Stimulated activated CD4-positive, alpha-beta T cell treated with anti-CD3 and anti-CD28 coated beads, Interleukin-1b, Interleukin-23, amount 100 ng/mL, for 1 hour (primary cell): ENCODE results near the gene SCIN.

ENCODE experiments used
- DNase-seq, 2 donors: peaks; one replicate each; pipeline ENCODE4 v3.0.0-alpha.2; 2020; ENCODE audit warnings: low read depth in 2 of 2

Gene SCIN

DNA sequence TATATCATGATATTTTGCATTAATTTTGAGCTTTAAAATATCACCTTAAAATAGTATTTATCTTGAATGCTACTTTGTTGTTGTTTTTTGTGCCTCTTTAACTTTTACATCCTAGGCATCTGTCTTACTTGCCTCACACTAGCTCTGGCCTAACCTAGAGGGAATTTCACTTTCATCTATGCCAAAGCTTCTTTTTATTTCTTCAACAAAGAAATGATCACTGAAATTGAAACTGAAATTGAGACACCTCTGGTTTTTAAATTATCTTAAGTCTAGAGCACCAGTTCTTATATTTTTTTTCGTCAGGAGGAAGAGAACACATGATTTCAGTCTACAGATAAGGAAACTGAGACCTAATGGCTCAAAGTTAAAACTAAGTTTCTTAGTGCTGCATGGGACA, 3.5 kb upstream of the SCIN start:
- no peak for DNase-seq

- DNase-seq, result no peak
Measured at GRCh38 chr7:12569673-12570072, 847 bp upstream of the SCIN start.

DNA sequence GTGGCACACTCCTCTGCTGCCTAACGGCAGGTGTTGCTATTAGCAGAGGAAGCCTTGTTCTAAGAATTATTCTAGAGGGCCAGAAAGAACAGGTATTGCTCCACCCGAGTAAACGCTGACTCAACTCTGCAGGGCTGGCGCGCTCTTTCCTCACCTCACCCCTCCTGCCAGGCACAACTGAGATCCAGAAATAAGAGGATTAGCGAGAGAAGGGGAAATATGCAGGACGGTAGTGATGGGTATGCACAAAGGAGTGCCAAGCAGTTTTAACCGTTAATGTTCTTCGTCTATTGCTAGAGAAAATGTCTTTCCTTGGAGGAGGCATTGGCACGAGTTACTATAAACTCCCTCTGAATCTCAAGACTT, 369 bp upstream of the SCIN start:
- no peak for DNase-seq

DNA sequence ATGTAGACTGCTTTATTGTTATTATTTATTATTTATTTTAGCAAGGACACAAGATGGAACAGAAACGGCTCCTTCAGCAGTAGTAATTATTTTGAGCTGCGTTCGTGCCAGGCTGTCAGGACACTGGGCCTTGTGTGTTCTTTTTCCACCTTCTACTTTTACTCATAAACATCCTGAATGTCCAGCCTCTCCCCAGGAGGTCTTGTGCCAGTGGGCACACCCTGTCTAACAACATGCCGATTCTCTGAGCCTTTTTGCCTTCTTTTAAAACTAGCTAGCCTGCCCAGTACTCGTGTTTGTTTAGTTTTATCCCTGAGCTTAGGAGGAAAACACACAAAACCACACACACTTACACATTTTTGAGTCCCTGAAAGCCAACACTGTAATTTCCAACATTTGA, 1.2 kb downstream of the SCIN start:
- DNase-seq, result no peak

- DNase-seq, result no peak
Measured at GRCh38 chr7:12572941-12573575, 2.5 kb downstream of the SCIN start.

DNA sequence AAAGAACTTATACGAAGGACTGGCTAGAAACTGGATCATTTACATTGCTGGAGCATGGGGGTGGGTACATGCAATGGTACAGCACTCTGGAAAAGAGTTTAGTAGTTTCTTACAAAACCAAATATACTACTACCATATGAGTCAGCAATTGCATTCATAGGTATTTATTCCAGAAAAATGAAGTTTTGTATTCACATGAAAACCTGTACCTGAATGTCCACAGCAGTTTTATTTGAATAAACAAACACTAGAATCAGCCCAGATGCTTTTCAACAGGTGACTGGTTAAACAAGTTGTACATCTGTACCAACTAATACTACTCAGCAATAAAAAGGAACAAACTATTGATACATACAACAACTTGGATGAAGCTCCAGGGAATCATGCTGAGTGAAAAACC, 3.4 kb downstream of the SCIN start:
- no peak for DNase-seq

- no peak for DNase-seq
Measured at GRCh38 chr7:12578930-12579640, 8.6 kb downstream of the SCIN start.

- no peak for DNase-seq
Measured at GRCh38 chr7:12581897-12582296, 11.4 kb downstream of the SCIN start.

GRCh38 chr7:12582362-12582761, 11.8 kb downstream of the SCIN start:
- no peak for DNase-seq

- DNase-seq, result no peak
Measured at GRCh38 chr7:12583176-12583575, 12.7 kb downstream of the SCIN start.

- no peak for DNase-seq
Measured at GRCh38 chr7:12583922-12584321, 13.4 kb downstream of the SCIN start.

DNA sequence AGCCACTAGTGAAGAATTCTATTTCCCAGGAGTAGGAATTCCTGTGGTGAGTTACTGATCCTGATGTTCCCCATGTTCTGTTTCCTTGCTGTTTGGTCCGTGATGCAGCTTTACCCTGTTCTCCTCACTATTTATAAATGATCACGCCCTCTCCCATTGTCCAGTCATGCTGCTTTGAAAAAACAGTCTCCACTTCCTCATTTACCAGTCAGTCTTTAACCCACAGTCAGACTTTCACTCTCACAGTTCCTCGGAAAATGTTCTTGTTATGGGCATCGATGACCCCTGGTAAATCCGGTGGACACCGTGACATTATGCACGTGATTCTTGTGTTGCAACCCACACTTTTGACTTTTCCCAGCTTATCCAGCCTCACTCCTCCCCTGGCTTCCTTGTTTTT, 14.4 kb downstream of the SCIN start:
- no peak for DNase-seq

GRCh38 chr7:12586271-12586670, 15.8 kb downstream of the SCIN start:
- DNase-seq, result no peak

- DNase-seq, result no peak
Measured at GRCh38 chr7:12588259-12588904, 17.9 kb downstream of the SCIN start.

- DNase-seq, result no peak
Measured at GRCh38 chr7:12590559-12590958, 20.0 kb downstream of the SCIN start.

DNA sequence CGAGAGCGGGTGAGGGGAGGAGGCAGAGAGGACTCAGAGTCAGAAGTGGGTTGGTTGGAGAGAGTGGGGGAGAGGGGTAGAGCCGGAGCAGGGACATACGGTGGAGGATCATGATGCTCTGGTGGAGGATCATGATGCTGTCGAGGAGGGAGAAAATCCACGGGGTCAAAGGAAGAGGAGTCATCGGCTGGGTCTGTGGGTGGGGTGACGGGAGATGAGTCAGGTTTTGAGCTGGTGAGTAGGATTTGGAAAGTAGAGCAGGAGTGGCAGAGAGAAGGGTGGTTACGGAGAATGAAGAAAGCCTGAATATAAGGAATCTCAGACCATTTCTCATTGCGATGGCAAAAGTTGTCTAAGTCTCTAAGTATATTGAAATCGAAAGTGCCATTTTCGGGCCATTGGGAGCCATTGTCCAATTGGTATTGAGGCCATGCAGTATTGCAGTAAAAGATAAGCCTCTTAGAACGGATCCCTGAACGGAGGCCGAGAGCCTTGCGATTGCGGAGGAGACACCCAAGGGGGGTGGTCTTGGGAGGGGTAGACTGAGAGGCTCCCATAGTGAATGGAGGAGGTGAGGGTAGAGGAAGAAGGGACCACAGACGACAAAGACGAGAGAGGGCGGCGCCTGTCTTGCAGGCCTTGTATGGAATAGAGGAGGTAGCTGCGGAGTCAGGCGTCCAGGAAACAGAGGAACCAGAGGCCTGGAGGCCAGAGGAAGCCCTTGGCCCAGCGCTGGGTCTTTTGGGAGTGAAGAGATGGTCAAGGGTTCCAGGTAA, 23.8 kb downstream of the SCIN start:
- no peak for DNase-seq

- DNase-seq, result no peak
Measured at GRCh38 chr7:12595148-12595547, 24.6 kb downstream of the SCIN start.

GRCh38 chr7:12596225-12596790, 25.8 kb downstream of the SCIN start:
- DNase-seq, result no peak

DNA sequence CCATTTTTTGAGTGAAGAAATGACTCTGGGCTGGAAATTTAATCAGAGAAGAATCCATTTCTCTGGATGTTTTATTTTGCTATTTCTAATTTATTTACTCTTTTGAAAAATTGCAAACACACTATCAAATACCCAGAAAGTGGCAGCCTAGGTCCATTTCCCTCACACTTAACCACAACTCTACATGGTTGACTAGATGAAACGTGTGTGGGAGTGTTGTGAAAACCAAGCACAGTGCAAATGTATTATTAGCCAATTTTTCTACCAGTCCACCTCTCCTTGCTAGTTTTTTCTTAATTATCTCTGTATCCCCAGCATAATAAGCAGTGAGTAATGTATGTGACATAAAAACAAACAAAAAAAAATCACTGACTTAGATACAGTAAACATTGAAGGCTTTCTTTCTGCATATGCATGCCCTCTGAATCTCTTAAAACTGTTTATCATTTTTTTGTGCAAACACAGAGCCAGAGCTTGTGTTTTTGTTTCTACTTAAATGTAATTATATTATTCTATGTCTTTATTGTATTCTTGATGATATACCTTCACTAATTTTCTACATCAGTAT, 30.9 kb downstream of the SCIN start:
- DNase-seq, result no peak

- no peak for DNase-seq
Measured at GRCh38 chr7:12607134-12607533, 36.6 kb downstream of the SCIN start.

- no peak for DNase-seq
Measured at GRCh38 chr7:12609561-12609960, 39.0 kb downstream of the SCIN start.

- DNase-seq, result no peak
Measured at GRCh38 chr7:12610899-12611298, 40.4 kb downstream of the SCIN start.
